ENCODE data around the gene COX18.

DNA sequence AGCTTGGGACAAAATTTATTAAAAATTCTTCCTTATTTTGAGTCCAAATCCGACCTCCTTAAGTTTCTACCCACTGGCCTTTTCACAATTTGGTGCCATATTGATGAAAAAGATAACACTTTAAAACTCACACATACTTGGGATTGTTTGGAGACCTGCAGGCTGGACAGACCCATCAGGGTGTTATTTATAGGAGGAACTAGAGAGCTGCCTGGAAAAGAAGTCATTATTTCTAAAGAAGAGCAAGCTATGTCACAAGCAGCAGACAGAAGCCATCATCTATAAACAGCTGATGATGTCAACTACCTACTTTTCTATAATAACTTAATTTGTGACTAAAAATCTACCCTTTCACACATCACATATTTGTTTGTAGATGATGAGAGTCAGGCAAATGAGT, 56.2 kb downstream of the COX18 start:
- TF ChIP-seq, protein P1, sequence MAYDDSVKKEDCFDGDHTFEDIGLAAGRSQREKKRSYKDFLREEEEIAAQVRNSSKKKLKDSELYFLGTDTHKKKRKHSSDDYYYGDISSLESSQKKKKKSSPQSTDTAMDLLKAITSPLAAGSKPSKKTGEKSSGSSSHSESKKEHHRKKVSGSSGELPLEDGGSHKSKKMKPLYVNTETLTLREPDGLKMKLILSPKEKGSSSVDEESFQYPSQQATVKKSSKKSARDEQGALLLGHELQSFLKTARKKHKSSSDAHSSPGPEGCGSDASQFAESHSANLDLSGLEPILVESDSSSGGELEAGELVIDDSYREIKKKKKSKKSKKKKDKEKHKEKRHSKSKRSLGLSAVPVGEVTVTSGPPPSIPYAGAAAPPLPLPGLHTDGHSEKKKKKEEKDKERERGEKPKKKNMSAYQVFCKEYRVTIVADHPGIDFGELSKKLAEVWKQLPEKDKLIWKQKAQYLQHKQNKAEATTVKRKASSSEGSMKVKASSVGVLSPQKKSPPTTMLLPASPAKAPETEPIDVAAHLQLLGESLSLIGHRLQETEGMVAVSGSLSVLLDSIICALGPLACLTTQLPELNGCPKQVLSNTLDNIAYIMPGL (CRISPR knock-in tag; IDR thresholded peaks at IDR 0.05; ENCODE audit: borderline replicate concordance), result no peak
- TF ChIP-seq MYC (IDR thresholded peaks at IDR 0.05; ENCODE audit: borderline replicate concordance, low read length) (no peak), MAZ (IDR thresholded peaks at IDR 0.05; ENCODE audit: borderline replicate concordance, low read depth, low read length) (no peak), JUN (IDR thresholded peaks at IDR 0.05) (no peak), RAD21 (conservative IDR thresholded peaks at IDR 0.05 in 1 of 2, IDR thresholded peaks at IDR 0.05 in 1 of 2) (no peak), MAFK (IDR thresholded peaks at IDR 0.05; ENCODE audit: partially characterized antibody) (no peak), CHD2 (IDR thresholded peaks at IDR 0.05; ENCODE audit: low read length, partially characterized antibody) (no peak), POLR2A (IDR thresholded peaks at IDR 0.05; ENCODE audit: low read length) (no peak), HDAC2 (IDR thresholded peaks at IDR 0.05) (no peak), CEBPB (IDR thresholded peaks at IDR 0.05) (no peak)
- TF ChIP-seq, protein P2, sequence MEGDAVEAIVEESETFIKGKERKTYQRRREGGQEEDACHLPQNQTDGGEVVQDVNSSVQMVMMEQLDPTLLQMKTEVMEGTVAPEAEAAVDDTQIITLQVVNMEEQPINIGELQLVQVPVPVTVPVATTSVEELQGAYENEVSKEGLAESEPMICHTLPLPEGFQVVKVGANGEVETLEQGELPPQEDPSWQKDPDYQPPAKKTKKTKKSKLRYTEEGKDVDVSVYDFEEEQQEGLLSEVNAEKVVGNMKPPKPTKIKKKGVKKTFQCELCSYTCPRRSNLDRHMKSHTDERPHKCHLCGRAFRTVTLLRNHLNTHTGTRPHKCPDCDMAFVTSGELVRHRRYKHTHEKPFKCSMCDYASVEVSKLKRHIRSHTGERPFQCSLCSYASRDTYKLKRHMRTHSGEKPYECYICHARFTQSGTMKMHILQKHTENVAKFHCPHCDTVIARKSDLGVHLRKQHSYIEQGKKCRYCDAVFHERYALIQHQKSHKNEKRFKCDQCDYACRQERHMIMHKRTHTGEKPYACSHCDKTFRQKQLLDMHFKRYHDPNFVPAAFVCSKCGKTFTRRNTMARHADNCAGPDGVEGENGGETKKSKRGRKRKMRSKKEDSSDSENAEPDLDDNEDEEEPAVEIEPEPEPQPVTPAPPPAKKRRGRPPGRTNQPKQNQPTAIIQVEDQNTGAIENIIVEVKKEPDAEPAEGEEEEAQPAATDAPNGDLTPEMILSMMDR (IDR thresholded peaks at IDR 0.05), result no peak
- TF ChIP-seq, protein P3, sequence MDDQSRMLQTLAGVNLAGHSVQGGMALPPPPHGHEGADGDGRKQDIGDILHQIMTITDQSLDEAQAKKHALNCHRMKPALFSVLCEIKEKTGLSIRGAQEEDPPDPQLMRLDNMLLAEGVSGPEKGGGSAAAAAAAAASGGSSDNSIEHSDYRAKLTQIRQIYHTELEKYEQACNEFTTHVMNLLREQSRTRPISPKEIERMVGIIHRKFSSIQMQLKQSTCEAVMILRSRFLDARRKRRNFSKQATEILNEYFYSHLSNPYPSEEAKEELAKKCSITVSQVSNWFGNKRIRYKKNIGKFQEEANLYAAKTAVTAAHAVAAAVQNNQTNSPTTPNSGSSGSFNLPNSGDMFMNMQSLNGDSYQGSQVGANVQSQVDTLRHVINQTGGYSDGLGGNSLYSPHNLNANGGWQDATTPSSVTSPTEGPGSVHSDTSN (IDR thresholded peaks at IDR 0.05), result no peak
